GM23248 (cell line): Measurements from ENCODE around the gene TADA1.

Experiments
- EZH2 ChIP-seq: fragments of 200-600 bp; sonication (generic); IDR thresholded peaks from 2 replicates; pipeline ENCODE4 v1.6.1; 2018; ENCODE audit warnings: antibody characterized with exemption, mild to moderate bottlenecking; ENCODE audit not compliant: insufficient read depth, poor library complexity, severe bottlenecking
- EZH2phosphoT487 ChIP-seq: fragments of 200-600 bp; sonication (generic); IDR thresholded peaks from 2 replicates; pipeline ENCODE4 v1.6.1; 2018; ENCODE audit warnings: antibody characterized with exemption, moderate library complexity, mild to moderate bottlenecking, low read depth; ENCODE audit not compliant: insufficient read depth

DNA sequence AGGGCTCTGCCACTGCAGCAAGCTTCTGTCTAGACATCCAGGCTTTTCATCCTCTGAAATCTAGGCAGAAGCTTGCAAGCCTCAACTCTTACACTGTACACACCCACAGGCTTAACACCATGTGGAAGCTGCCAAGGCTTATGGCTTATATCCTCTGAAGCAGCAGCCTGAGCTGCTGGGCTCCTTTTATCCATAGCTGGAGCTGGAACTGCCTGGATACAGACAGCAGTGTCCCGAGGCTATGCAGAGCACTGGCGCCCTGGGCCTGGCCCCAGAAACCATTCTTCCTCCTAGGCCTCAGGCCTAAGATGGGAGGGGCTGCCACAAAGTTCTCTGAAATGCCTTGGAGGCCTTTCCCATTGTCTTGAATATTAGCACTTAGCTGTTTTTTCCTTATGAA lies 56.1 kb downstream of the TADA1 start:
- TF ChIP-seq EZH2: no peak
- TF ChIP-seq EZH2phosphoT487: no peak
